ENCODE data around the gene MTPN. TPM values are rescaled to one million over a fixed set of nuclear protein-coding genes. Genes with fewer than 3 reads are reported as not detected.

Gene MTPN
- total RNA-seq, 1 experiment from 2014 or later = 98.2 TPM

DNA sequence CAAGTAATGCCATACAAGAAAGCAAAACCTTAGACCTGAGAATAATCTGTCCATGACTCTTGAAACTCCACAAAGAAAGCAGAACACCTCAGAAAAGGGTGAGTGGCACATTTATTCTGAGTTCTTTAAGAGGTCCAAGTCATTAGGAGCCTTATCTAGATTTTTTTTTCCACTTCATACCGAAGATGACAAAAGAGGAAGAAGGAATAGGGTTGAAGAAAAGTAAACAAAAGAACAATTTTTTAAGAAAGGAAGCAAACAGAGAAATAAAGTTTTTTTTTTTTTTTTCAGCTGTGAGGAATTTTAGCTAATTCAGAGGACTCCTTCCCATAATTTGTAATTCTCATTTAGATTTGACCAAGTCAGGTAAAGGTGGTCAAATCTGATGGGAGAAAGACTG lies 13.1 kb upstream of the MTPN start:
- Histone ChIP-seq H2AK5ac (ENCODE audit: insufficient read length, low read length) (no peak overlapping the region), H2BK12ac (ENCODE audit: insufficient read length, low read depth, low read length) (no peak overlapping the region), H4K20me1 (ENCODE audit: control insufficient read depth, insufficient read depth, insufficient read length) (no peaks in the 10 kb centered on the region), H4K8ac (replicated peaks; ENCODE audit: insufficient read length, low read depth, low read length) (no peak overlapping the region), H2BK15ac (ENCODE audit: low read depth, low read length) (no peak overlapping the region), H3K23me2 (ENCODE audit: insufficient read length, low read depth, low read length, poor library complexity, severe bottlenecking) (no peaks in the 10 kb centered on the region), H3K4me2 (ENCODE audit: insufficient read depth, insufficient read length, low read length) (no peak overlapping the region), H2BK5ac (ENCODE audit: insufficient read length, low read length) (no peak overlapping the region), H2BK20ac (ENCODE audit: low read depth, low read length, poor library complexity, severe bottlenecking) (no peak overlapping the region), H3K18ac (ENCODE audit: insufficient read length, low read depth, low read length) (no peak overlapping the region), H3T11ph (ENCODE audit: low read length) (no peak overlapping the region), H3K14ac (ENCODE audit: insufficient read depth, low read length) (no peak overlapping the region), H3K27me3 (ENCODE audit: insufficient read depth, low read length) (no peaks in the 10 kb centered on the region), H2AFZ (ENCODE audit: low read length) (no peak overlapping the region), H3K4ac (ENCODE audit: low read depth, low read length) (no peak overlapping the region), H2BK120ac (ENCODE audit: low read depth, low read length, poor library complexity, severe bottlenecking) (no peak overlapping the region), H3K4me1 (ENCODE audit: insufficient read depth, low read length) (no peaks in the 10 kb centered on the region), H4K5ac (ENCODE audit: insufficient read length, low read depth, low read length) (no peak overlapping the region), H3K27ac (ENCODE audit: insufficient read length, low read depth, low read length) (no peak overlapping the region), H4K91ac (ENCODE audit: insufficient read length, low read depth, low read length) (no peak overlapping the region), H3K79me2 (ENCODE audit: insufficient read depth, low read length) (no peaks in the 10 kb centered on the region), H3K23ac (ENCODE audit: insufficient read length, low read depth, low read length) (no peak overlapping the region), H3K79me1 (ENCODE audit: insufficient read depth, low read depth, low read length, poor library complexity, severe bottlenecking) (no peaks in the 10 kb centered on the region), H3K9ac (ENCODE audit: extremely low read depth, insufficient read length, low read length) (no peak overlapping the region), H3K9me3 (ENCODE audit: control insufficient read depth, low read depth, low read length) (peaks cover 5% of the 10 kb centered on the region), H3K56ac (ENCODE audit: insufficient read length, low read depth, low read length) (no peak overlapping the region)
- no peak overlapping the region for H3K27ac Mint-ChIP-seq
- no peaks in the 10 kb centered on the region for H3K4me1 Mint-ChIP-seq
- no peak overlapping the region for H3K4me3 Mint-ChIP-seq
- DNase-seq = no peak
- H3K27me3 Mint-ChIP-seq (ENCODE audit: low read depth) = no peaks in the 10 kb centered on the region
- no CpG with 5 or more reads among the region's 1 CpG for WGBS (ENCODE audit: extremely low coverage, insufficient read length, low lambda C conversion rate)
- H3K9me3 Mint-ChIP-seq = peaks cover 15 to 20% of the 10 kb centered on the region in 2 experiments
- H3K36me3 Mint-ChIP-seq (ENCODE audit: insufficient read depth in 1 of 3, low read depth in 3 of 3) = peaks cover 4 to 5% (median 5%) of the 10 kb centered on the region in 3 experiments; a peak in 3 of 7 replicates
- no peak for TF ChIP-seq CTCF (conservative IDR thresholded peaks at IDR 0.05)

Data from H9 (cell line).